Measurements from ENCODE around the gene CPT1B. TPM values are rescaled to one million over a fixed set of nuclear protein-coding genes. Genes with fewer than 3 reads are reported as not detected.
A peak's percentile ranks its signal among the peaks of the same experiment; 100 is the strongest.

CPT1B gene
- total RNA-seq, 2 experiments from 2014 or later = 101 to 138 TPM

DNA sequence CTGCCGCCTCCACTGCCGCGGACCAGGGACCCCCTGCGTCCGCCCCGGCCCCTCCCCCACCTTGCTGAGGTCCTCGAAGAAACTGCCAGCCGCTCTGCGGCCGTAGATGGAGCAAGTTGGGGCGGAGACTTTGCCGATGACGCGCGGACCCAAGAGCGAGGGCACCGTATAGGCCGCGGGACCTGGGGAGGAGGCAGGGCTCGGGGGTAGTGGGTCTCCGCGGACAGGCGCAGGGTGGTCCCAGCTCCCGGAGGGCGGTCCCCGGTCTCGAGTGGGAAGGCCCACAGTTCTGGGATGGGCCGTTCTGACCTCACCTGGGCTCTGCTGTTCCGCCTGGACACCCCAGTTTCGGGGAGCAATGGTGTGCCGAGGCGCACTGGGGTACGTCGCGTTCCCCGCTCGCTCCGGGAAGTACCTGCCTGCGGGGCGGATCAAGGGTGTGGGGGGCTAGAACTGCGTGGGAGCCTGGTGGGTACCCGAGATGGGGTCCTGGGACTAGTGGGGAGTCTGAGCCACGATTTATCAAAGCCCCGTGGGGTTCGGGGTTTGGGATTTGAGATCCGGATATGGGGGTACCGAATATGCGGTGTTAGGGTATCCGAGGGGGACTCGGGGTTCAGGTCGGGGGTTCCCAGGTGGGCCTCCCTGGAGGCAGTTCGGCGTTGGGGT lies 47.2 kb downstream of the CPT1B start:
- no TSS peak for BruUV-seq (replicated peaks)
- POLR2A ChIA-PET = interaction anchor here (0.5 kb wide), 1 partner anchor 15 kb away, joined by 3 read pairs; the partner anchor contains the start of gene KLHDC7B
- DNase-seq (ENCODE audit: low spot score) = peak; percentile 90

DNA sequence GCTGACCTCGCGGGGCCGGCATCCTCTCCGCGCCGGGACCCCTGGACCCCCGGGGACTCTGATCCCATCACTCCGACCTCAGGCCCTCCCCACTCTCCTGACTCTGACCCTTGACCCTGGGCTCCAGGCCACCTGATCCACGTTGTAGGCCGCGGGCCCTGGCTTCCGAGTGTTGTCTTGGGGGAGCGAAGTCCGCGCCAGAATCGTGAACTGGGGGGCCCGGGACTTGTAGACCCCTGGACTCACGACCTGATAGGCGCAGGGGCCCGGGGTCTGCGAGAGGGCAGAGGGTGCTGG lies 47.7 kb downstream of the CPT1B start:
- Histone ChIP-seq H3K27ac (ENCODE audit: low read depth, low read length, poor library complexity, severe bottlenecking) (peak overlapping the region; percentile 53), H3K4me3 (ENCODE audit: low read depth, low read length, poor library complexity, severe bottlenecking) (peak overlapping the region; percentile 71), H3K4me2 (ENCODE audit: low read length) (peak overlapping the region; percentile 92), H3K36me3 (ENCODE audit: insufficient read depth, low read length) (no peaks in the 10 kb centered on the region), H2AFZ (ENCODE audit: low read length) (peak overlapping the region; percentile 7; the same call in 1 of the 2 replicates), H3K9me3 (ENCODE audit: low read length) (no peaks in the 10 kb centered on the region), H3K79me2 (ENCODE audit: insufficient read depth, low read depth, low read length) (no peaks in the 10 kb centered on the region), H4K20me1 (ENCODE audit: insufficient read depth, low read length) (no peaks in the 10 kb centered on the region), H3K9me2 (ENCODE audit: insufficient read depth, low read length) (no peaks in the 10 kb centered on the region), H3K4me1 (ENCODE audit: insufficient read depth, low read length, poor library complexity, severe bottlenecking) (peaks cover 63% of the 10 kb centered on the region)
- POLR2A ChIA-PET = no interaction called here
- no peak for DNase-seq (ENCODE audit: low spot score)
- intact Hi-C loops (cut with micrococcal nuclease; ENCODE audit: unreplicated experiment) = loop anchor here (2.0 kb wide), 1 partner anchor 52 kb away; the partner anchor contains the start of gene CHKB
- TF ChIP-seq EZH2phosphoT487 (IDR thresholded peaks at IDR 0.05; ENCODE audit: borderline replicate concordance, low read depth, low read length) (no peak), CTCF (conservative IDR thresholded peaks at IDR 0.05; ENCODE audit: low read length) (no peak)
- no TSS peak for BruUV-seq (replicated peaks)
- CTCF ChIA-PET (ENCODE audit: unreplicated experiment) = no interaction called here

More for the DNA sequence above, 47.2 kb downstream of the CPT1B start:
- peak overlapping the region; percentile 71 for H3K4me3 ChIP-seq (ENCODE audit: low read depth, low read length, poor library complexity, severe bottlenecking)
- no peaks in the 10 kb centered on the region for H4K20me1 ChIP-seq (ENCODE audit: insufficient read depth, low read length)
- CTCF ChIA-PET (ENCODE audit: unreplicated experiment) = no interaction called here
- intact Hi-C loops (cut with micrococcal nuclease; ENCODE audit: unreplicated experiment) = loop anchor here (2.0 kb wide), 1 partner anchor 52 kb away; the partner anchor contains the start of gene CHKB
- no peaks in the 10 kb centered on the region for H3K36me3 ChIP-seq (ENCODE audit: insufficient read depth, low read length)
- H2AFZ ChIP-seq (ENCODE audit: low read length) = peak overlapping the region; percentile 7; the same call in 1 of the 2 replicates
- H3K79me2 ChIP-seq (ENCODE audit: insufficient read depth, low read depth, low read length) = no peaks in the 10 kb centered on the region
- peaks cover 68% of the 10 kb centered on the region for H3K4me1 ChIP-seq (ENCODE audit: insufficient read depth, low read length, poor library complexity, severe bottlenecking)
- H3K27ac ChIP-seq (ENCODE audit: low read depth, low read length, poor library complexity, severe bottlenecking) = peak overlapping the region; percentile 53
- H3K9me2 ChIP-seq (ENCODE audit: insufficient read depth, low read length) = no peaks in the 10 kb centered on the region
- H3K9me3 ChIP-seq (ENCODE audit: low read length) = no peaks in the 10 kb centered on the region
- H3K4me2 ChIP-seq (ENCODE audit: low read length) = peak overlapping the region; percentile 92
- no peak for TF ChIP-seq EZH2phosphoT487 (IDR thresholded peaks at IDR 0.05; ENCODE audit: borderline replicate concordance, low read depth, low read length)
- no peak for TF ChIP-seq CTCF (conservative IDR thresholded peaks at IDR 0.05; ENCODE audit: low read length)

Measured in OCI-LY7 (cell line).